HG03060 (cell line): ENCODE measurements around the gene RMDN3.

Source experiments
- ATAC-seq: cut with Tn5 transposase; IDR thresholded peaks from one replicate; pipeline ENCODE4 v1.9.1; 2021; ENCODE audit warnings: low read depth, moderate number of reproducible peaks; ENCODE audit not compliant: unreplicated experiment

The RMDN3 gene

DNA sequence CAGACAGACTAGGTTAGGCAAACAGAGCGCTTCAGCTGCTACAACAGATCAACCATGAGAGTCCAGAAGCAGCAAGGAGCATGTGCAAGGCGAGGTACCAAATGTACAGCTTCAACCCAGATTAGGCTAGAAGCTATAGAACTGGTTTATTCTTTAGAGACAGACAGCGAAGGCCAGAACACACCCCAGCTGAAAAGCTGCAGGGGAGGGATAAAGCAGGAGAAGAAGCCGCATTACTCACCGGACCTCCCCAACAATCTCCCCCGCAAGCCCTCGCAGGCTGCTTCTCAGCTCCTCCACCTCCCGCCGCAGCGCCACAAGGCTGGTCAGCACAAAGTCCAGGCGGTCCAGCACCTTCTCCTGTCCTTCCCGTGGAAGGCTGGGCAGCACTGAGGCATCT lies 3.3 kb downstream of the RMDN3 start:
- no peak for ATAC-seq

DNA sequence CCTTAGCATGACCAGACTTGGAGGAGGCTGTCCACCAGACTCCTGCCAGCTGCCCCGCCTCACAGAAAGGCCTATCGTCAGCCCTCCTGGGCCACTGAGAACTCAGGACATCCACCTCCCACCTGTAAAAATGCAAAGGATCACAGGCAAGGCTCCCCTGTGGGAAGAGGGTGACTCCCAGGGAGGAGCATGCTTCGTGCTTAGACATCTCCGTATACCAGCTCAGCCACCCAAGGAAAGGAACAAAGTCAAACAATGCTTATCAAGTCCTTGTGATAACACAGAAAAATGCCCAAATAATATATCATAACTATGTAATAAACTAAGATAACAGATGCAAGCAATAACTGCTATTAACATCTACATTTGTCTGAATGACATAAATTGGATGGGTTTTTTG lies 4.2 kb downstream of the RMDN3 start:
- no peak for ATAC-seq

DNA sequence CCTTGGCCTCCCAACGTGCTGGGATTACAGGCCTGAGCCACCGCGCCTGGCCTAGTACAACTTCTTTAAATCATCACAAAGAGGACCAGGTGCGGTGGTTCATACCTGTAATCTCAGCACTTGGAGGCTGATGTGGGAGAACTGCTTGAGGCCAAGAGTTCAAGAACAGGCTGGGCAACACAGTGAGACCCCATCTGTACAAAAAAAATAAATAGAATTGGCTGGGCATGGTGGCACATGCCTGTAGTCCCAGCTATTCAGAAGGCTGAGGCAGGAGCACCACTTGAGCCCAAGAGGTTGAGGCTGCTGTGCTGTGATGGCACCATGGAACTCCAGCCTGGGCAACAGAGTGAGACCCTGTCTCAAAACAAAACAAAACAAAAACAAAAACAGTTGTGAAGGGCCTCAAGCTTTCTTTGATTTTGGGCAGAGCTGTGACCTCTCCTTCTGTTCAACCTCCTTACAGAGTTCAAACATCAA lies 5.9 kb downstream of the RMDN3 start:
- no peak for ATAC-seq

DNA sequence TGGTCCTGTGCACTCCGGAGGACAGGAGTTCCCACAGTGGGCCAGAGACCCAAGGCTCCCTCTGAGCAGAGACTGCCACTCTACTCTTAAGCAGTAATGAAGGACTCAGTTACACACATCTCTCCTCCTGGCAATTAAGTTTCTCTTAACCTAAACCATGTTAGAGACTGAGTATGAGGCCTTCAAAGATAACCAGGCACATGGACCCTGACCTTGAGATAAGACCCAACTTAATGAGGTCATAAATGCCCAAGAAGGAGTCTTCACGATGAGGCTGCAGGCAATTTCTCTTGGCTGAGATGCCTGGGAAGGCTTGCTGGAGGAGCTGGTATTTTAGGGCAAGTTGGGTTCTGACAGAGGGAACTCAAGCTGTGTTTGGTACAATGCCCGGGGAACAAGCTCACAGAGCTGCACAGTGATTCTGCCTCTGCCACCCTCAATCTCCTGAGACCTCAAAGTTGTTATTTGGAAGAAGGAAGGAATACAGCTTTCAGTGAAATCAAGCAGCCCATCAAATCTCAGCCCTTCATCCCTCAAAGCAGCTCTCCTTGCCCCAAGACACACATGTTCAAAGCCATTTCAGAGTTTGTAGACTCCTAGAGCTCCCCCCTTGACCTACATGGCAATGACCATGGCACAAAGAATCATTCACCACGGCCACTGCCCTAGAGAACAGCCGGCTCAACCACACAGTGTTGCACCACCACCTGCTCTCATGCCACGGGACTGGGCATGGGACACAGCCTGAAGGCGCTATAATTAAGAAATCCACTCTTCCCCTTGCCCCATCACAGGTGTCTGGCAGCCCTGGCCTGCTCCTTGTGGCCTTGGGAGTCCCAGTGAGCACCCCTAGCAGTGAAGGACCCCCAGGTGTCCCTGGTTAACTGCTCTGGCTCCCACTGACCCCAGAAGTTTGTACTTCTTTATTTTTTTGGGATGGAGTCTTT lies 7.1 kb downstream of the RMDN3 start:
- no peak for ATAC-seq

DNA sequence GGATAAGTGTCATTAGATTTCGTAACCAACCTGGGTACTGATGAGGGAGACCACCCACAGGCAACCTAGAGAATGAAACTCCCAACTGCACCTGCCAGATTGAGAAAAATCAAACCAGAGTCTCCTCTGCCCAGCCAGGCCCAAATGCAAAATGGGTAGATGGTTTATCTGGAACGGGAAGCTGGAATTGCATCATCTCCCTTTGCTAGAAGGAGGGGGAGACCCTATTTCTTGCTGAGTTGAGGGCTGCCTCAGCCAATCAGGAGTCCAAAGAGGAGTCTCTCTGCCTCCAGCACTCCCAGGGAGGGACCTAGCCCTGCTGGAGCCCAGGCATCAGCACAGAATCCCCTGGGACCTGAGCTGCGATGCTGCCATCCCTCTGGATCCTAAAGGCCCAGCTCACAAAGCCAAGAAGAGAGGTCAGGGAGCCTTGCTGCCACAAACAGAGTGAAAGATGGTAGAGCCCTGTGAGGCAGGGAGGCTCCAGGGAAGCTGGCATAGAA lies 8.1 kb downstream of the RMDN3 start:
- no peak for ATAC-seq

DNA sequence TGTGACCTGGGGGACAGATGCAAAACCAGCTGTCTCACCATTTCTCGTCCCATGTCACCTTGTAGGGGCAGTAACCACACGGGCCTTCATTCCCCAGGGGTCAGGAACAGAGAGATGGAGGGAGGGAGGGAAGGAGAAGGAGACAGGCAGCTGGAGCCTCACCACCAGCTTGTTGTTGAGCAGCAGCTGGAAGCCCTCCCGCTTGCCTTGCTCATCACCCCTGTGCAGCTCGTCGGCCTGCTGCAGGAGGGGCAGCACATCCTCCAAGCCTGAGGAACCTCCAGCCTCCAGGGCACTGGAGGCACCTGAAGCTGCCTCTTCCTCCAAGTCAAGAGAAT lies 10.3 kb downstream of the RMDN3 start:
- no peak for ATAC-seq

DNA sequence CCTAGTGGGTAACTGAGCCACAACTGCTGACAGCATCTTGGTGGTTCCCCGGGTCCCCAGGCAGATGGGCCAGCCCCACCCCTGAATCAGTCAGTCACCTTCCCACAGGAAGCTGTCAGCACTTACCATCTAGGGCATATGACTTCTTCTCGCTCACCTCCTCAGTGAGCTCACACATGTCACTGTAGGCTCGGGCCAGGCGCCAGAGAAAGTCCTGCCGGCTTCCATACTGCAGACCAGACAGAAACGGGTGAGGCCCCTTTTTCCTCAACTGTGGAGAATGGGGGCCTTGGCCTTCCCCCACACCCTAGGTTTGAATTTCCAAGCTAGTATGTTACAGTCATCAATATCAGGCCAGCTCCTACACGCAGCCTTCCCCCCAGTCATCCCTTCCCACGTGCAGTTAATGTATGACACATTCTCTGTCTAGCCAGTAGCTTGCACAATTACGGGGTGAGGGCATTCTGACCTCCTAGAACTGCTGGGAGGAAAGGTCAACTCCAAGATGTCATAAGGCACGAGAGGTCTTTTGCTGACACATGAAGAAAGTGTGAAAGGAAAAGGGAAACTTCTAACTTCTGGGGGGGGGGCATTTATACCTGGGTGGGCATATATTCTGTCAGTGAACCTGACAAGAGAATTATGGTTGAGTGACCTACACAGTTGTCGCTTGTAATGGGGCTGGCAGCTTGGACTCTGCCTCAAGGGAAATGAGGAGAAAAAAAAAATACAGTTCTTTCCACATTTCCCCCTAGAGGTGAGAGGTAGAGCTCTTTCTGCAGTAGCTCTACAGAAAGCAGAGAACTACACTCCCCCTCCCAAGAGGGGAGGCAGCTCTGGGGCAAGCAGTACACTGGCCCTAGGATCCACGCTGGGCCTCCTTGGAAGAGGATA lies 10.9 kb downstream of the RMDN3 start:
- no peak for ATAC-seq

DNA sequence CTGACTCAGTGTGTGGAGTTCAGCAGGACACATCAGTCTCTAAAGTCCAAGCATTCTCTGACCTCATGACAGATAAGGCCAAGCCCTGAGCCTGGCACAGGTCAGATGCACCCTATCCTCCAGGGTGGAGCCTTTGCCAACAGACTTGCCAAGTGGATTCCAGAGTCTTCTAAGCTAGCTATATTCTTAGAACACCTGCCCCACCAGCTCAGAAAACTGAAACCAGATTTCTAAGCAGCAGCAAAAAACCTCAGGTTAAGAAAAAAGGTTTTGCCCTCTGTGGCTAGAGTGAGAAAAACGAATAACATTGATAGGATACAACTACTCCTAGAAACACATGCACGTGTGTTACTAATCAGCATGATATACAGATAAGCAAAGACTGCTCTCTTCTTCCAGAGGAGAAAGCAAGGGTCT lies 11.6 kb downstream of the RMDN3 start:
- no peak for ATAC-seq

DNA sequence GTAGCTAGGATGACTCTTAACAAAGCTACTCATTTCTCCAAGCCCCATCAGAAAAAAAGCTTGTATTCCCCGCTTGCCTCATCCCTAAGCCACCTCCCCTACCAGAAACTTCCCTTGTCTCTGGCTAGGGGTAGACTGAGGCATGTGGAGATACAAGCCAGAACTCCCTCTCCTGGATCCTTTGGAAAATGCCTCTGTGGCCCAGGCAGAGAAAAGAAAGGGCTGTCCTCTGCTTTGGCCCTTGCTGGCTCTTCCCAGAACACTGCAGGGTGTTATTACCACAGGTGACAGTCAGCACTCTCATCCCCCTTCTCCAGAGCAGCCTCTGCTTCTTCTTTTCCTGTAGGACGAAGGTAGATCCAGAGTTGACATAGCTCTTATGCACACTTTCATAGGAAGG lies 15.2 kb downstream of the RMDN3 start:
- ATAC-seq = no peak

DNA sequence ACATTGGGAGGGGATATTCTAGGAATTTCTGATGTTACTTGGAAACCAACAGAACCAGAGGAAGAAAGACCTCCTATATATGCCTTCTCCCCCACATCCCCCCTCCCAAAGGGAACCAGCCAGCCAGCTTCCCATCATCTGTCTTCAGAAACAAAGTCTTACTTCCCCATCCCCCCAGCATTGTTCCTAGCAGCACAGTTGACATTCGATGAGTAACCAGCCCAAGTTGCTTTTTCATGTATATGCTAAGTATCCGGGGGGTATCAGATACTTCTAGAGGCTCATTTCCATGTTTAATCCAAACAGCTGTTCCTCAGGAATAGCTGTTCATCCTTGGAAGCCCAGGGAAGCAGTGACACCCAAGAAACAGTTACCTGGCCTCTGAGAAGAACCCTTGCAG lies 16.0 kb downstream of the RMDN3 start:
- no peak for ATAC-seq

DNA sequence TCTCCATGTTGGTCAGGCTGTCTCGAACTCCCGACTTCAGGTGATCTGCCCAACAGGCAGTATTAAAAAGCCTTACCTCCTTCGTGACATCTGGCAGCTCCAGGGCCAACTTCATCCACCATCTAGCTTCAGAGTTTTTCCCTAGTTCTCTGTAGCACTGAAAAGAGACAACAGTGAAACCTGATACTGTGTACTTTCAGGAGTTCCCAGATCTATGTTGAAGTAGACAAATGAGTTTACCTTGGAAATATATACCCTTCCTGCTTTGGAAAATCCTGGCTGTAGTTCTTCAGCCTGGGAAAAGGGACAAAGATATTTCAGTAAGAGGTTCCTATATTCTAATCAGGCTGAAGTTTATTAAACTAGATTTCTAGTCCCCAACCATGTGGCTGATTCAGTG lies 18.0 kb downstream of the RMDN3 start:
- no peak for ATAC-seq

DNA sequence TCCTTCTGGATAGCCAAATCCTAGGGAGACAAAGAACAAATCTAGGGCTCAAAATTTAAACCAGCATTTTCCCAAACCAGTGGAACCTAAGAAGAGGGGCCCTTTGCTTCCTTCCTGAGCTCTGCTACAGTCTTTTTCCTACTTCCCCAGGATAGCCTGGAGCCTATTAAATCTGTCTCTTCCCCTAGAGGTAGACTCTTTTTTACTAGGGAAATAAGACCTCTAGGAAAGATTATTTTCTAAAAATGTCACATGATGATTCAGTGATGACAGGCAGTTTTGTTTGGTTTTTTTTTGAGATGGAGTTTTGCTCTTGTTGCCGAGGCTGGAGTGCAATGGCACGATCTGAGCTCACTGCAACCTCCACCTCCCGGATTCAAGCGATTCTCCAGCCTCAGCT lies 18.5 kb downstream of the RMDN3 start:
- ATAC-seq = no peak

DNA sequence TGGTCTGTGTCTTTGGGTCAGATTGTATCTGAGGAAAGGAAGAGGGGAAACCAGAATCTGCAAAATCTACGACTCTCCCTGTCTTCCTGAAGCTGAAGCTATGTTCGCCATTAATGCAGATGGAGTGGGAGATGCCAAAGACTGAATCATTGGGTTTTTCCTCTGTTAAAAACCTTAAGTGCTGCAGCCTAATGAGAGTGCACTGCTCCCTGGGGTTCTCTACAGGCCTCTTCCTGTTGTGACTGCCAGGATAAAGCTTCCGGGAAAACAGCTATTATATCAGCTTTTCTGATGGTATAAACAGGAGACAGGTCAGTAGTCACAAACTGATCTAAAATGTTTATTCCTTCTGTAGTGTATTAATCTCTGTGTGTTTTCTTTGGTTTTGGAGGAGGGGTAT lies 24.0 kb downstream of the RMDN3 start:
- ATAC-seq = no peak

DNA sequence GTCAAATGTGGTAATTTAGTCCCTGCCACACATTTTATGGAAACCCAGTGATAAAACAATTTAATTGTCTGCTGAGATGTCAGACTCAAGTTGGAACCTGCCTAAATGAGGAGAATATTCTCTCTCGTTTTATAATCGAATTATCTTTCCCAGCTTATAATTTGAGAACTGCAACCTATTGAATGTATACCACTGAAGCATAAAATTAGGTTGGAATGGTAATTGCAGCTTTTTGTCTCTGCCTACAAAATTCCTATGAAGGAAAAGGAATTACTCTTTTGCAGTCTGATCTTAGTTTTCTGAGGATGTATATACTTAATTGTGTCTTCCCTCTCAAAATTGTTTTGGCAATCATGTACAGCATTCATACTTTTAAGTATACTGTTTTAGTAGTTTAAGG lies 31.1 kb downstream of the RMDN3 start:
- no peak for ATAC-seq

DNA sequence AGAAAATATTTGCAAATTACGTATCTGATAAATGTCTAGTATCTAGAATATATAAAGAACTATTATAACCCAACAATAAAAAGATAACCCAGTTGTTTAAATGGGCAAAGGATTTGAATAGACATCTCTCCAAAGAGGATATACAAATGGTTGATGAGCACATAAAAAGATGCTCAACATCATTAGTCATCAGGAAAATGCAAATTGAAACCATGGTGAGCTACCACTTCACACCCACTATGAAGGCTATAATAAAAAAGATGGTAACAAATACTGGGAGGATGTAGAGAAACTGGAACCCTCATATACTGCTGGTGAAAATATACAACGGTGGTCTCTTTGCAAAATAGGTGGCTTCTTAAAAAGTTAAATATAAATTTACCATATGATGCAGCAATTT lies 32.1 kb downstream of the RMDN3 start:
- ATAC-seq = no peak

DNA sequence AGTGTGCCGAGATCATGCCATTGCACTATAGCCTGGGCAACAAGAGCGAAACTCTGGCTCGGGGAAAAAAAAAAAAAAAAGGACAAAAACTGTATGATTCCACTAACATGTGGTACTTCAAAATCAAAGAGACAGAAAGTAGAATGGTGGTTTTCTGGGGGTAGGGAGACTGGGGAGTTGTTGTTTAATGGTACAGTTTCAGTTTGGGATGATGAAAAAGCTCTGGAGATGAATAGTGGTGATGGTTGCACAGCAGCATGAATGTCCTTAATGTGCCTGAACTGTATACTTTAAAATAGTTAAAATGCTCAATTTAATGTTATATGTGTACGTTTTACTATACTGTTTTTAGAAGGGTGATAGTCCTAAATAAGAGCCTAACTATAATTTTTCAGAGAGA lies 32.7 kb downstream of the RMDN3 start:
- no peak for ATAC-seq

DNA sequence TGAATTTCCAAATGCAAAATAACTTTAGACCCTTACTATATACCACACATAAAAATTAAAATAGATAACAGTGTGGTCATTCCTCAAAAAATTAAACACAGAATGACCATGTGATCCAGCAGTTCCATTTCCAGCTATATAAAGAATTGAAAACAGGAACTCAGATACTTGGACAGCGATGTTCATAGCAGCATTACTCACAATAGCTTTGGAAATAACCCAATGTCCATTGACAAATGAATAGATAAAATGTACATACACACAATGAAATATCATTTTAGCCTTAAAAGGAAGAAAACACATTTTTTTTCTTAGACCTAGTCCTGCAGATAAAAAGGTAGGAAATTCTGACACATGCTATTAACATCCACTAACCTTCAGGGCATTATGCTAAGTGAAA lies 33.4 kb downstream of the RMDN3 start:
- no peak for ATAC-seq

DNA sequence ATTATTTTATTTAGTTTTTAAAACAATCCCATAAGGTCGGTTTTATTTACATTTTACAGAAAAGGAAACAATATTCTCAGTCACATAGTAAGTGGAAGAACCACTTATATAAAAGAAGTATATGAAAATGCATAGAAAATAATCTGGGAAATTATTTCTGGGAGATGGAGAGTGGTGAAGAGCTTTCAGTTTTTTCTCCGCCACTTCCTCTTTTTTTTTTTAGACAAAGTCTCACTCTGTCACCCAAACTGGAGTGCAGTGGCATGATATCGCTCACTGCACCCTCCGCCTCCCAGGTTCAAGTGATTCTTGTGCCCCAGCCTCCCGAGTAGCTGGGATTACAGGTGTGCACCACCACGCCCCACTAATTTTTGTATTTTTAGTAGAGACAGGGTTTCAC lies 38.9 kb downstream of the RMDN3 start:
- ATAC-seq = no peak

DNA sequence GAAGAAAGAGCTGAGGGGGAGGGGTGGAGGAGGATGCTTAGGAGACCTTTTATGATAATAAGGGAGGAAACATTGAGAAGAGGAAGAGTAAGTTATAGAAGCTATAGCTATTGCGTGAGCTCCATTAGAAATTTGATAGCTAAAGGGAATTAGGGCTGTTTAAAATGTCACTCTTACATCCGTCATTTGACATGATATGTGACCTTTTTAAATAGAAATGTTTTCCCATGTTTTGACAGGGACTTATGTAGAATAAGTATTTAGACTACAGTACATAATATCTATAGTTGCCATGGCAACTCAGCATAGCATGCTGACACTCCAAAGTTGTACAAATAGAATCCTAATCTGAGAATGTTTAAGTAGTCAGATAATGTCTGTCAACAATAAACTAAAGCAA lies 40.9 kb downstream of the RMDN3 start:
- ATAC-seq = no peak

DNA sequence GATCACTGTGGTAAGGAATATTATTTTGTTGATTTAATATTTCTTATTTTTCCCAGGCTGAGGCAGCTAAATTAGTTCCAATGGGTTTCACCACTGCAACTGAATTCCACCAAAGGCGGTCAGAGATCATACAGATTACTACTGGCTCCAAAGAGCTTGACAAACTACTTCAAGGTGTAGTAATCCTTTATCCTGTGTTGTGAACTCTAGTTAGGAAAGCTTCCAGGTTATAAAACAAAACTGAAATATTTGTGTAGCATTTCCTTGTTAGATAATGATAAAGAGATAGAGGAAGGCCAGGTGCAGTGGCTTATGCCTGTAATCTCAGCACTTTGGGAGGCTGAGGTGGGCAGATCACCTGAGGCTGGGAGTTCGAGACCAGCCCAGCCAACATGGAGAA lies 48.9 kb downstream of the RMDN3 start:
- no peak for ATAC-seq

DNA sequence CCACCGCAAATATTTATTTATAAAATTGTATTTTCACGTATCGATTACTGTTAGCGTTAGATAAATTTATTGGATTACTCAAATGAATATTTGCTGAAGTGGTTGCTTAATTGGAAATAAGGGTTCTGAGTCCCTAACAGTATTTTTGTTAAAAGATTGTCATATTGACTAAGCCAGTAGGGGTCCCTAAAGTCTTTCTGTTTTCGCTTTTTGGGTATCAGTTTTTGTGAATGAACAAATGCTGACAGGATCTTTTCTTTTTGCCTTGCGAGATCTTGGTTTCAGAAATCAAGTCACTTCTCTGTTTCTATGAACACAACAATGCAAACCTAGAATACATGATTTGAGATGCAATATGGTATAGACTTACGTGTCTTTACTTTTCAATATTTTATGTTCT lies 53.0 kb downstream of the RMDN3 start:
- no peak for ATAC-seq
